H9 (cell line): ENCODE measurements around the gene INO80B. TPM values are rescaled to one million over a fixed set of nuclear protein-coding genes. Genes with fewer than 3 reads are reported as not detected.

Experiments
- DNase-seq: peaks from one replicate; pipeline ENCODE4 v3.0.0-alpha.2; 2017
- H2AFZ ChIP-seq: one replicate; pipeline ENCODE4 v1.6.1; 2013; ENCODE audit warnings: mild to moderate bottlenecking, low read length, control low read depth, moderate library complexity
- H2AK5ac ChIP-seq: 2 replicates; pipeline ENCODE4 v1.6.1; 2013; ENCODE audit warnings: low read length, control low read depth, mixed read lengths; ENCODE audit not compliant: insufficient read length
- H2BK120ac ChIP-seq: one replicate; pipeline ENCODE4 v1.6.1; 2013; ENCODE audit warnings: low read depth, mild to moderate bottlenecking, low read length, control low read depth, inconsistent platforms; ENCODE audit not compliant: poor library complexity, severe bottlenecking
- H2BK12ac ChIP-seq: 2 replicates; pipeline ENCODE4 v1.6.1; 2013; ENCODE audit warnings: low read length, control low read depth, mixed read lengths, low read depth; ENCODE audit not compliant: insufficient read length
- H2BK15ac ChIP-seq: 2 replicates; pipeline ENCODE4 v1.6.1; 2013; ENCODE audit warnings: low read depth, low read length, control low read depth
- H2BK20ac ChIP-seq: one replicate; pipeline ENCODE4 v1.6.1; 2013; ENCODE audit warnings: low read depth, mild to moderate bottlenecking, low read length, control low read depth, inconsistent platforms; ENCODE audit not compliant: poor library complexity, severe bottlenecking
- H2BK5ac ChIP-seq: 2 replicates; pipeline ENCODE4 v1.6.1; 2013; ENCODE audit warnings: low read length, control low read depth, mixed read lengths; ENCODE audit not compliant: insufficient read length
- H3K14ac ChIP-seq: 2 replicates; pipeline ENCODE4 v1.6.1; 2013; ENCODE audit warnings: low read length, control low read depth; ENCODE audit not compliant: insufficient read depth
- H3K18ac ChIP-seq: 2 replicates; pipeline ENCODE4 v1.6.1; 2013; ENCODE audit warnings: low read depth, mild to moderate bottlenecking, mixed read lengths, low read length, control low read depth; ENCODE audit not compliant: insufficient read length
- H3K23ac ChIP-seq: 2 replicates; pipeline ENCODE4 v1.6.1; 2013; ENCODE audit warnings: low read length, control low read depth, mixed read lengths, low read depth; ENCODE audit not compliant: insufficient read length
- H3K23me2 ChIP-seq: 2 replicates; pipeline ENCODE4 v1.6.1; 2013; ENCODE audit warnings: low read depth, mild to moderate bottlenecking, mixed read lengths, low read length, control low read depth; ENCODE audit not compliant: insufficient read length, poor library complexity, severe bottlenecking
- H3K27ac ChIP-seq: 2 replicates; pipeline ENCODE4 v1.5.1; 2013; ENCODE audit warnings: low read length, control low read depth, mixed read lengths, low read depth; ENCODE audit not compliant: insufficient read length
- H3K27me3 ChIP-seq: 2 replicates; pipeline ENCODE4 v1.6.1; 2013; ENCODE audit warnings: low read length, control low read depth, inconsistent platforms; ENCODE audit not compliant: insufficient read depth
- H3K4ac ChIP-seq: 2 replicates; pipeline ENCODE4 v1.6.1; 2013; ENCODE audit warnings: low read depth, mild to moderate bottlenecking, control low read depth, inconsistent platforms, low read length, moderate library complexity
- H3K4me1 ChIP-seq: 2 replicates; pipeline ENCODE4 v1.6.1; 2013; ENCODE audit warnings: low read length, control low read depth, inconsistent platforms; ENCODE audit not compliant: insufficient read depth
- H3K4me2 ChIP-seq: 2 replicates; pipeline ENCODE4 v1.6.1; 2013; ENCODE audit warnings: low read length, control low read depth, mixed read lengths; ENCODE audit not compliant: insufficient read length, insufficient read depth
- H3K56ac ChIP-seq: 2 replicates; pipeline ENCODE4 v1.6.1; 2013; ENCODE audit warnings: low read depth, mild to moderate bottlenecking, mixed read lengths, low read length, control low read depth; ENCODE audit not compliant: insufficient read length
- H3K79me1 ChIP-seq: 2 replicates; pipeline ENCODE4 v1.6.1; 2013; ENCODE audit warnings: low read depth, mild to moderate bottlenecking, moderate library complexity, low read length, control low read depth, inconsistent platforms; ENCODE audit not compliant: insufficient read depth, poor library complexity, severe bottlenecking
- H3K79me2 ChIP-seq: 2 replicates; pipeline ENCODE4 v1.6.1; 2013; ENCODE audit warnings: low read length, control low read depth, inconsistent platforms; ENCODE audit not compliant: insufficient read depth
- H3K9ac ChIP-seq: 2 replicates; pipeline ENCODE4 v1.6.1; 2013; ENCODE audit warnings: low read length, control low read depth, mixed read lengths; ENCODE audit not compliant: insufficient read length; ENCODE audit errors: extremely low read depth
- H3K9me3 ChIP-seq: one replicate; pipeline ENCODE4 v1.6.1; 2013; ENCODE audit warnings: low read depth, low read length, inconsistent platforms; ENCODE audit not compliant: control insufficient read depth
- H3T11ph ChIP-seq: one replicate; pipeline ENCODE4 v1.6.1; 2013; ENCODE audit warnings: mild to moderate bottlenecking, low read length, control low read depth, inconsistent platforms
- H4K20me1 ChIP-seq: one replicate; pipeline ENCODE4 v1.6.1; 2013; ENCODE audit not compliant: control insufficient read depth, insufficient read length, insufficient read depth
- H4K5ac ChIP-seq: 2 replicates; pipeline ENCODE4 v1.6.1; 2013; ENCODE audit warnings: low read depth, mild to moderate bottlenecking, mixed read lengths, low read length, control low read depth; ENCODE audit not compliant: insufficient read length
- H4K8ac ChIP-seq: replicated peaks from 2 replicates; pipeline ENCODE4 v1.6.1; 2013; ENCODE audit warnings: low read length, control low read depth, mixed read lengths, low read depth; ENCODE audit not compliant: insufficient read length
- H4K91ac ChIP-seq: 2 replicates; pipeline ENCODE4 v1.6.1; 2013; ENCODE audit warnings: low read depth, mild to moderate bottlenecking, moderate library complexity, mixed read lengths, low read length, control low read depth; ENCODE audit not compliant: insufficient read length
- H3K27ac Mint-ChIP-seq, 3 experiments: 2 replicates in 2 of 3; 3 replicates in 1 of 3; pipeline ENCODE4 v1.8.0; 2020 to 2021; ENCODE audit warnings: mixed read lengths in 3 of 3, mild to moderate bottlenecking in 1 of 3, moderate library complexity in 1 of 3
- H3K27me3 Mint-ChIP-seq: 2 replicates; pipeline ENCODE4 v1.8.0; 2021; ENCODE audit warnings: low read depth, mild to moderate bottlenecking, moderate library complexity, mixed read lengths
- H3K36me3 Mint-ChIP-seq, 3 experiments: 2 replicates in 2 of 3; 3 replicates in 1 of 3; pipeline ENCODE4 v1.8.0; 2020 to 2021; ENCODE audit warnings: low read depth in 3 of 3, mixed read lengths in 3 of 3; ENCODE audit not compliant: insufficient read depth in 1 of 3
- H3K4me1 Mint-ChIP-seq, 2 experiments: 2 replicates each; pipeline ENCODE4 v1.8.0; 2020; ENCODE audit warnings: mixed read lengths in 2 of 2
- H3K4me3 Mint-ChIP-seq, 2 experiments: 2 replicates in 1 of 2; 3 replicates in 1 of 2; pipeline ENCODE4 v1.8.0; 2020 to 2021; ENCODE audit warnings: mild to moderate bottlenecking in 2 of 2, mixed read lengths in 2 of 2, moderate library complexity in 1 of 2
- H3K9me3 Mint-ChIP-seq, 2 experiments: 2 replicates in 1 of 2; 3 replicates in 1 of 2; pipeline ENCODE4 v1.8.0; 2020; ENCODE audit warnings: mild to moderate bottlenecking in 2 of 2, mixed read lengths in 2 of 2, moderate library complexity in 1 of 2
- CTCF ChIP-seq: fragments of 200-600 bp; sonication (generic); conservative IDR thresholded peaks from 3 replicates; pipeline ENCODE4 v1.8.0; 2021; ENCODE audit warnings: antibody characterized with exemption, mild to moderate bottlenecking
- WGBS: extraction: QIAGEN DNeasy Blood & Tissue Kit; methylation state at CpG from one replicate; pipeline ENCODE4 v1.1.7; 2013; ENCODE audit warnings: missing lambda C conversion rate, low lambda C conversion rate, mixed read lengths; ENCODE audit not compliant: insufficient read length; ENCODE audit errors: extremely low coverage; 5-methylcytosine and 5-hydroxymethylcytosine counted together
- total RNA-seq: library from RNA; stranded (reverse); gene quantifications from 2 replicates; pipeline ENCODE4 v1.2.1, GENCODE V29; 2021

The INO80B gene
- total RNA-seq, 1 experiment from 2014 or later, result 17.6 TPM

- no peak overlapping the region for H4K91ac ChIP-seq
- no peak overlapping the region for H2AK5ac ChIP-seq
- no peak overlapping the region for H3K27ac Mint-ChIP-seq
Observed at GRCh38 chr2:74415762-74416395, 39.0 kb upstream of the INO80B start.

More at GRCh38 chr2:74415762-74416395, 39.0 kb upstream of the INO80B start:
- DNase-seq, result no peak
- Histone ChIP-seq H3K18ac (no peak overlapping the region), H4K8ac (no peak overlapping the region), H3K27ac (no peak overlapping the region), H3K23me2 (no peaks in the 10 kb centered on the region), H2BK120ac (no peak overlapping the region), H3K4me1 (no peaks in the 10 kb centered on the region), H3K4me2 (no peak overlapping the region), H3K9ac (no peak overlapping the region), H3K23ac (no peak overlapping the region), H2BK15ac (no peak overlapping the region), H3K14ac (no peak overlapping the region; the same call in 1 of the 2 replicates), H4K5ac (no peak overlapping the region), H3K79me1 (no peaks in the 10 kb centered on the region), H3K56ac (no peak overlapping the region), H3K79me2 (no peaks in the 10 kb centered on the region), H2BK5ac (no peak overlapping the region), H3K4ac (no peak overlapping the region), H2BK20ac (no peak overlapping the region), H2AFZ (no peak overlapping the region), H3K9me3 (no peaks in the 10 kb centered on the region), H2BK12ac (no peak overlapping the region), H3K27me3 (no peaks in the 10 kb centered on the region), H4K20me1 (no peaks in the 10 kb centered on the region), H3T11ph (no peak overlapping the region)
- no peak for TF ChIP-seq CTCF
- no CpG with 5 or more reads among the region's 35 CpGs for WGBS
- Mint-ChIP-seq H3K4me1 (peaks cover 0 to 14% of the 10 kb centered on the region in 2 experiments; a peak in 2 of 4 replicates), H3K9me3 (no peaks in the 10 kb centered on the region), H3K4me3 (no peak overlapping the region), H3K36me3 (no peaks in the 10 kb centered on the region; a peak in 1 of 7 replicates), H3K27me3 (peaks cover 23% of the 10 kb centered on the region)
